ENCODE results near the gene CNPY3. TPM values are rescaled to one million over a fixed set of nuclear protein-coding genes. Genes with fewer than 3 reads are reported as not detected.

The CNPY3 gene
- total RNA-seq, 2 donors from 2014 or later = 50.8 to 74.7 TPM

GRCh38 chr6:42978839-42979522 is 49.7 kb downstream of the CNPY3 start, which contains the start of gene PEX6:
PEX6 (minus strand) TSS chr6:42979181; CDS start chr6:42979150, 31 bp downstream.
- peak; percentile 72 to 90 (median 82) for TF ChIP-seq POLR2A (IDR thresholded peaks at IDR 0.05)
- no peak for TF ChIP-seq CTCF (IDR thresholded peaks at IDR 0.05)
- intact Hi-C loops (cut with DNase I) = no loop called here
- no peaks in the 10 kb centered on the region for H3K36me3 ChIP-seq (replicated peaks in 1 of 2; ENCODE audit: insufficient read depth in 1 of 2, low read depth in 2 of 2)
- H3K27ac ChIP-seq = peak within 1 kb of the TSS; percentile 70 to 95 (median 84)
- ATAC-seq (peak; percentile 93), DNase-seq (peak; percentile 85 to 90 (median 87))
- H3K27me3 ChIP-seq = no peaks in the 10 kb centered on the region
- H3K9me3 ChIP-seq = no peaks in the 10 kb centered on the region
- peak within 1 kb of the TSS; percentile 58 to 73 for H3K4me3 ChIP-seq
- 0% methylated on average over 5 to 39 of the region's 59 CpGs for WGBS, 2 donors
- peaks cover 36% of the 10 kb centered on the region for H3K4me1 ChIP-seq

GRCh38 chr6:42979523-42980177 is 50.4 kb downstream of the CNPY3 start:
- Histone ChIP-seq H3K4me3 (peak overlapping the region; percentile 58 to 73), H3K4me1 (peaks cover 37% of the 10 kb centered on the region), H3K36me3 (replicated peaks in 1 of 2; ENCODE audit: insufficient read depth in 1 of 2, low read depth in 2 of 2) (no peaks in the 10 kb centered on the region), H3K9me3 (no peaks in the 10 kb centered on the region), H3K27ac (peak overlapping the region; percentile 70 to 95 (median 84)), H3K27me3 (no peaks in the 10 kb centered on the region)
- intact Hi-C loops (cut with DNase I) = no loop called here
- DNase-seq (no peak), ATAC-seq (no peak)
- WGBS, 2 donors = 42 to 50% methylated on average over 9 of the region's 9 CpGs
- TF ChIP-seq POLR2A (IDR thresholded peaks at IDR 0.05) (no peak), CTCF (IDR thresholded peaks at IDR 0.05) (no peak)

- Histone ChIP-seq H3K4me3 (no peak overlapping the region), H3K36me3 (replicated peaks in 1 of 2; ENCODE audit: insufficient read depth in 1 of 2, low read depth in 2 of 2) (no peaks in the 10 kb centered on the region), H3K27me3 (no peaks in the 10 kb centered on the region), H3K9me3 (no peaks in the 10 kb centered on the region), H3K4me1 (peaks cover 50% of the 10 kb centered on the region), H3K27ac (no peak overlapping the region)
- TF ChIP-seq CTCF (IDR thresholded peaks at IDR 0.05) = no peak
- no peak for TF ChIP-seq POLR2A (IDR thresholded peaks at IDR 0.05)
- DNase-seq (no peak), ATAC-seq (no peak)
- WGBS, 2 donors = 80 to 87% methylated on average over 5 of the region's 5 CpGs
- intact Hi-C loops (cut with DNase I) = no loop called here
Measured at GRCh38 chr6:42981836-42982235, 52.6 kb downstream of the CNPY3 start.

GRCh38 chr6:42984001-42984923 is 55.0 kb downstream of the CNPY3 start, which contains the start of gene PPP2R5D:
PPP2R5D (plus strand) TSS chr6:42984570; CDS start chr6:42984678, 108 bp downstream.
- H3K4me3 ChIP-seq = peak within 1 kb of the TSS; percentile 60 to 70
- TF ChIP-seq POLR2A (IDR thresholded peaks at IDR 0.05) = peak; percentile 80 to 95 (median 93)
- TF ChIP-seq CTCF (IDR thresholded peaks at IDR 0.05) = peak in 3 of 7 experiments; percentile 31 to 49 (median 44)
- peak; percentile 97 for ATAC-seq
- H3K27me3 ChIP-seq = no peaks in the 10 kb centered on the region
- intact Hi-C loops (cut with DNase I) = no loop called here
- no peaks in the 10 kb centered on the region for H3K9me3 ChIP-seq
- DNase-seq = peak; percentile 98 to 99 (median 98)
- H3K27ac ChIP-seq = peak within 1 kb of the TSS; percentile 44 to 88 (median 77)
- peaks cover 44% of the 10 kb centered on the region for H3K4me1 ChIP-seq
- no peaks in the 10 kb centered on the region for H3K36me3 ChIP-seq (replicated peaks in 1 of 2; ENCODE audit: insufficient read depth in 1 of 2, low read depth in 2 of 2)
- 0% methylated on average over 19 to 59 of the region's 59 CpGs for WGBS, 2 donors

Measured in body of pancreas (tissue), 4 donors.